Measurements from ENCODE around the gene IL15RA. TPM values are rescaled to one million over a fixed set of nuclear protein-coding genes. Genes with fewer than 3 reads are reported as not detected.

IL15RA gene
- total RNA-seq, 1 experiment from 2014 or later: 1.9 TPM

- TF ChIP-seq NFYB (CRISPR knock-in tag; conservative IDR thresholded peaks at IDR 0.05; ENCODE audit: low read depth): no peak
- TF ChIP-seq ZNF416 (CRISPR knock-in tag; IDR thresholded peaks at IDR 0.05): no peak
- TF ChIP-seq GABPB1 (CRISPR knock-in tag; IDR thresholded peaks at IDR 0.05): no peak
- no peak for TF ChIP-seq MXD4 (CRISPR knock-in tag; IDR thresholded peaks at IDR 0.05; ENCODE audit: borderline replicate concordance)
- TF ChIP-seq, protein P1, sequence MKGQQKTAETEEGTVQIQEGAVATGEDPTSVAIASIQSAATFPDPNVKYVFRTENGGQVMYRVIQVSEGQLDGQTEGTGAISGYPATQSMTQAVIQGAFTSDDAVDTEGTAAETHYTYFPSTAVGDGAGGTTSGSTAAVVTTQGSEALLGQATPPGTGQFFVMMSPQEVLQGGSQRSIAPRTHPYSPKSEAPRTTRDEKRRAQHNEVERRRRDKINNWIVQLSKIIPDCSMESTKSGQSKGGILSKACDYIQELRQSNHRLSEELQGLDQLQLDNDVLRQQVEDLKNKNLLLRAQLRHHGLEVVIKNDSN (CRISPR knock-in tag; IDR thresholded peaks at IDR 0.05): no peak
- no peak for TF ChIP-seq ZNF232 (CRISPR knock-in tag; IDR thresholded peaks at IDR 0.05)
- TF ChIP-seq ZNF423 (CRISPR knock-in tag; IDR thresholded peaks at IDR 0.05): no peak
- TF ChIP-seq ZNF512 (CRISPR knock-in tag; IDR thresholded peaks at IDR 0.05; ENCODE audit: borderline replicate concordance): no peak
- TF ChIP-seq, protein P2, sequence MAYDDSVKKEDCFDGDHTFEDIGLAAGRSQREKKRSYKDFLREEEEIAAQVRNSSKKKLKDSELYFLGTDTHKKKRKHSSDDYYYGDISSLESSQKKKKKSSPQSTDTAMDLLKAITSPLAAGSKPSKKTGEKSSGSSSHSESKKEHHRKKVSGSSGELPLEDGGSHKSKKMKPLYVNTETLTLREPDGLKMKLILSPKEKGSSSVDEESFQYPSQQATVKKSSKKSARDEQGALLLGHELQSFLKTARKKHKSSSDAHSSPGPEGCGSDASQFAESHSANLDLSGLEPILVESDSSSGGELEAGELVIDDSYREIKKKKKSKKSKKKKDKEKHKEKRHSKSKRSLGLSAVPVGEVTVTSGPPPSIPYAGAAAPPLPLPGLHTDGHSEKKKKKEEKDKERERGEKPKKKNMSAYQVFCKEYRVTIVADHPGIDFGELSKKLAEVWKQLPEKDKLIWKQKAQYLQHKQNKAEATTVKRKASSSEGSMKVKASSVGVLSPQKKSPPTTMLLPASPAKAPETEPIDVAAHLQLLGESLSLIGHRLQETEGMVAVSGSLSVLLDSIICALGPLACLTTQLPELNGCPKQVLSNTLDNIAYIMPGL (CRISPR knock-in tag; IDR thresholded peaks at IDR 0.05): no peak
- no peak for TF ChIP-seq ETV6 (CRISPR knock-in tag; IDR thresholded peaks at IDR 0.05)
- ChIA-PET POLR2A (no interaction called here), CTCF (no interaction called here)
- no peak for DNase-seq (ENCODE audit: low spot score)
- no peak for ATAC-seq
- H3K9me3 Mint-ChIP-seq: peaks cover 8% of the 10 kb centered on the region
- no peaks in the 10 kb centered on the region; the same call in 1 of the 2 replicates for H3K27me3 Mint-ChIP-seq (ENCODE audit: low read depth)
- no peaks in the 10 kb centered on the region for H3K4me1 Mint-ChIP-seq
- no peaks in the 10 kb centered on the region for H3K36me3 Mint-ChIP-seq
- H3K4me3 Mint-ChIP-seq: no peak overlapping the region
- H3K27ac Mint-ChIP-seq: no peak overlapping the region
Observed at GRCh38 chr10:6023661-6024333, 46.5 kb upstream of the IL15RA start.

- Mint-ChIP-seq H3K36me3 (no peaks in the 10 kb centered on the region), H3K9me3 (peaks cover 8% of the 10 kb centered on the region), H3K4me3 (no peak overlapping the region), H3K4me1 (no peaks in the 10 kb centered on the region), H3K27ac (no peak overlapping the region), H3K27me3 (ENCODE audit: low read depth) (no peaks in the 10 kb centered on the region; the same call in 1 of the 2 replicates)
- DNase-seq (ENCODE audit: low spot score) (no peak), ATAC-seq (no peak)
- ChIA-PET POLR2A (no interaction called here), CTCF (interaction anchor here (0.6 kb wide), 1 partner anchor 545 kb away, joined by 3 read pairs; no protein-coding TSS in a partner anchor)
- TF ChIP-seq RORB (CRISPR knock-in tag; IDR thresholded peaks at IDR 0.05) (no peak), ATF2 (CRISPR knock-in tag; IDR thresholded peaks at IDR 0.05; ENCODE audit: borderline replicate concordance, low read depth) (no peak), NFATC4 (CRISPR knock-in tag; IDR thresholded peaks at IDR 0.05) (no peak), MXD4 (CRISPR knock-in tag; IDR thresholded peaks at IDR 0.05; ENCODE audit: borderline replicate concordance) (no peak), GRHL2 (CRISPR knock-in tag; IDR thresholded peaks at IDR 0.05; ENCODE audit: insufficient replicate concordance, severe bottlenecking) (no peak), SOX15 (CRISPR knock-in tag; IDR thresholded peaks at IDR 0.05) (no peak), ZSCAN18 (CRISPR knock-in tag; IDR thresholded peaks at IDR 0.05) (no peak), CREM (CRISPR knock-in tag; IDR thresholded peaks at IDR 0.05) (no peak), ZNF416 (CRISPR knock-in tag; IDR thresholded peaks at IDR 0.05) (no peak)
- TF ChIP-seq, protein P3, sequence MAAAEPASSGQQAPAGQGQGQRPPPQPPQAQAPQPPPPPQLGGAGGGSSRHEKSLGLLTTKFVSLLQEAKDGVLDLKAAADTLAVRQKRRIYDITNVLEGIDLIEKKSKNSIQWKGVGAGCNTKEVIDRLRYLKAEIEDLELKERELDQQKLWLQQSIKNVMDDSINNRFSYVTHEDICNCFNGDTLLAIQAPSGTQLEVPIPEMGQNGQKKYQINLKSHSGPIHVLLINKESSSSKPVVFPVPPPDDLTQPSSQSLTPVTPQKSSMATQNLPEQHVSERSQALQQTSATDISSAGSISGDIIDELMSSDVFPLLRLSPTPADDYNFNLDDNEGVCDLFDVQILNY (CRISPR knock-in tag; IDR thresholded peaks at IDR 0.05): no peak
- TF ChIP-seq, protein P4, sequence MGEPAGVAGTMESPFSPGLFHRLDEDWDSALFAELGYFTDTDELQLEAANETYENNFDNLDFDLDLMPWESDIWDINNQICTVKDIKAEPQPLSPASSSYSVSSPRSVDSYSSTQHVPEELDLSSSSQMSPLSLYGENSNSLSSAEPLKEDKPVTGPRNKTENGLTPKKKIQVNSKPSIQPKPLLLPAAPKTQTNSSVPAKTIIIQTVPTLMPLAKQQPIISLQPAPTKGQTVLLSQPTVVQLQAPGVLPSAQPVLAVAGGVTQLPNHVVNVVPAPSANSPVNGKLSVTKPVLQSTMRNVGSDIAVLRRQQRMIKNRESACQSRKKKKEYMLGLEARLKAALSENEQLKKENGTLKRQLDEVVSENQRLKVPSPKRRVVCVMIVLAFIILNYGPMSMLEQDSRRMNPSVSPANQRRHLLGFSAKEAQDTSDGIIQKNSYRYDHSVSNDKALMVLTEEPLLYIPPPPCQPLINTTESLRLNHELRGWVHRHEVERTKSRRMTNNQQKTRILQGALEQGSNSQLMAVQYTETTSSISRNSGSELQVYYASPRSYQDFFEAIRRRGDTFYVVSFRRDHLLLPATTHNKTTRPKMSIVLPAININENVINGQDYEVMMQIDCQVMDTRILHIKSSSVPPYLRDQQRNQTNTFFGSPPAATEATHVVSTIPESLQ (CRISPR knock-in tag; IDR thresholded peaks at IDR 0.05): no peak
- TF ChIP-seq, protein P5, sequence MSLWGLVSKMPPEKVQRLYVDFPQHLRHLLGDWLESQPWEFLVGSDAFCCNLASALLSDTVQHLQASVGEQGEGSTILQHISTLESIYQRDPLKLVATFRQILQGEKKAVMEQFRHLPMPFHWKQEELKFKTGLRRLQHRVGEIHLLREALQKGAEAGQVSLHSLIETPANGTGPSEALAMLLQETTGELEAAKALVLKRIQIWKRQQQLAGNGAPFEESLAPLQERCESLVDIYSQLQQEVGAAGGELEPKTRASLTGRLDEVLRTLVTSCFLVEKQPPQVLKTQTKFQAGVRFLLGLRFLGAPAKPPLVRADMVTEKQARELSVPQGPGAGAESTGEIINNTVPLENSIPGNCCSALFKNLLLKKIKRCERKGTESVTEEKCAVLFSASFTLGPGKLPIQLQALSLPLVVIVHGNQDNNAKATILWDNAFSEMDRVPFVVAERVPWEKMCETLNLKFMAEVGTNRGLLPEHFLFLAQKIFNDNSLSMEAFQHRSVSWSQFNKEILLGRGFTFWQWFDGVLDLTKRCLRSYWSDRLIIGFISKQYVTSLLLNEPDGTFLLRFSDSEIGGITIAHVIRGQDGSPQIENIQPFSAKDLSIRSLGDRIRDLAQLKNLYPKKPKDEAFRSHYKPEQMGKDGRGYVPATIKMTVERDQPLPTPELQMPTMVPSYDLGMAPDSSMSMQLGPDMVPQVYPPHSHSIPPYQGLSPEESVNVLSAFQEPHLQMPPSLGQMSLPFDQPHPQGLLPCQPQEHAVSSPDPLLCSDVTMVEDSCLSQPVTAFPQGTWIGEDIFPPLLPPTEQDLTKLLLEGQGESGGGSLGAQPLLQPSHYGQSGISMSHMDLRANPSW (CRISPR knock-in tag; conservative IDR thresholded peaks at IDR 0.05; ENCODE audit: low read depth): no peak
Observed at GRCh38 chr10:6022660-6023059, 45.3 kb upstream of the IL15RA start.

All from WTC11 (cell line).